Ishikawa (cell line): ENCODE measurements around the gene DDX39A.

Experiments used
- CEBPB ChIP-seq: IDR thresholded peaks from 2 replicates; pipeline ENCODE4 v1.6.1; 2012
- CREB1 ChIP-seq: IDR thresholded peaks from 2 replicates; pipeline ENCODE4 v1.6.1; 2012; ENCODE audit warnings: low read depth
- EP300 ChIP-seq: IDR thresholded peaks from 2 replicates; pipeline ENCODE4 v1.6.1; 2012; ENCODE audit warnings: borderline replicate concordance
- MAX ChIP-seq: IDR thresholded peaks from 2 replicates; pipeline ENCODE4 v1.6.1; 2012
- NFIC ChIP-seq: IDR thresholded peaks from 2 replicates; pipeline ENCODE4 v1.6.1; 2012
- RAD21 ChIP-seq: IDR thresholded peaks from 2 replicates; pipeline ENCODE4 v1.6.1; 2012; ENCODE audit warnings: low read depth
- TAF1 ChIP-seq: IDR thresholded peaks from 2 replicates; pipeline ENCODE4 v1.6.1; 2012; ENCODE audit warnings: low read depth, mild to moderate bottlenecking
- TEAD4 ChIP-seq: IDR thresholded peaks from 2 replicates; pipeline ENCODE4 v1.6.1; 2012
- USF1 ChIP-seq: IDR thresholded peaks from 2 replicates; pipeline ENCODE4 v1.6.1; 2012
- YY1 ChIP-seq: IDR thresholded peaks from 2 replicates; pipeline ENCODE4 v1.6.1; 2012; ENCODE audit warnings: low read depth
- ZBTB7A ChIP-seq: IDR thresholded peaks from 2 replicates; pipeline ENCODE4 v1.6.1; 2012; ENCODE audit warnings: low read depth

GRCh38 chr19:14370940-14371280 is 48.2 kb downstream of the DDX39A start:
- TF ChIP-seq CREB1: no peak
- TF ChIP-seq RAD21: no peak
- no peak for TF ChIP-seq MAX
- TF ChIP-seq ZBTB7A: no peak
- TF ChIP-seq TAF1: no peak
- no peak for TF ChIP-seq USF1
- TF ChIP-seq CEBPB: no peak
- TF ChIP-seq YY1: no peak
- no peak for TF ChIP-seq NFIC
- TF ChIP-seq EP300: no peak
- no peak for TF ChIP-seq TEAD4
